NCI-H345 treated with DMSO at 0.1 percent for 48 hours (cell line): Measurements from ENCODE around the gene NDUFV1.
"Not testable (repeated sequence)": the region's sequence is repeated elsewhere in the genome, so short reads cannot be mapped to it uniquely, and the experiment has no call there.

Source experiments
- DNase-seq: peaks from one replicate; lab custom pipeline; 2025; ENCODE audit not compliant: unreplicated experiment; lab: John Stamatoyannopoulos, UW

The NDUFV1 gene

GRCh38 chr11:67652965-67653845 is 46.5 kb downstream of the NDUFV1 start:
- no peak for DNase-seq

- DNase-seq = no peak
Observed at GRCh38 chr11:67654225-67654624, 47.5 kb downstream of the NDUFV1 start.

GRCh38 chr11:67656278-67656922 is 49.7 kb downstream of the NDUFV1 start:
- no peak for DNase-seq

- DNase-seq = no peak
Observed at GRCh38 chr11:67657300-67657699, 50.6 kb downstream of the NDUFV1 start.

- not testable (repeated sequence) for DNase-seq
Observed at GRCh38 chr11:67659651-67660165, 53.0 kb downstream of the NDUFV1 start.

- not testable (repeated sequence) for DNase-seq
Observed at GRCh38 chr11:67660752-67661151, 54.0 kb downstream of the NDUFV1 start.
